Activated CD8-positive, alpha-beta T cell treated with anti-CD3 and anti-CD28 coated beads for 36 hours (primary cell): Measurements from ENCODE around the gene PIK3R6. TPM values are rescaled to one million over a fixed set of nuclear protein-coding genes. Genes with fewer than 3 reads are reported as not detected.

ENCODE experiments used
- ATAC-seq: fragments of 200-7000 bp; cut with Tn5 transposase; one replicate; pipeline ENCODE4 v1.10.0; 2021; ENCODE audit warnings: mild to moderate bottlenecking, moderate library complexity
- CTCF ChIA-PET: fragments of 350-600 bp; sonication (Branson Sonifier 250); formaldehyde crosslinking; loops from one replicate; lab custom pipeline; 2021; ENCODE audit warnings: antibody characterized with exemption; lab: Charles Lee
- POLR2A ChIA-PET: fragments of 350-600 bp; sonication (Branson Sonifier 250); formaldehyde crosslinking; loops from one replicate; lab custom pipeline; 2021; ENCODE audit warnings: antibody characterized with exemption; lab: Charles Lee
- DNase-seq: peaks from one replicate; pipeline ENCODE4 v3.0.0-alpha.2; 2020
- H3K27ac Mint-ChIP-seq: one replicate; pipeline ENCODE4 v1.8.0; 2021; ENCODE audit warnings: mild to moderate bottlenecking, mixed read lengths
- H3K27me3 Mint-ChIP-seq: one replicate; pipeline ENCODE4 v1.8.0; 2021; ENCODE audit warnings: mixed read lengths
- H3K36me3 Mint-ChIP-seq: one replicate; pipeline ENCODE4 v1.8.0; 2021; ENCODE audit warnings: low read depth, mixed read lengths
- H3K4me1 Mint-ChIP-seq: one replicate; pipeline ENCODE4 v1.8.0; 2021; ENCODE audit warnings: low read depth, mixed read lengths
- H3K4me3 Mint-ChIP-seq: one replicate; pipeline ENCODE4 v1.8.0; 2021; ENCODE audit warnings: mild to moderate bottlenecking, moderate library complexity, mixed read lengths
- H3K9me3 Mint-ChIP-seq: one replicate; pipeline ENCODE4 v1.8.0; 2021; ENCODE audit warnings: mixed read lengths
- intact Hi-C: fragments of 100-400 bp; cut with micrococcal nuclease; formaldehyde crosslinking; loops from one replicate; pipeline ENCODE4 v1.10.0; 2022
- total RNA-seq, 2 experiments: library from RNA; stranded (reverse); gene quantifications; one replicate each; pipeline ENCODE4 v1.2.3, GENCODE V29; 2021
- TF ChIP-seq, protein P1 (sequence below): fragments of 200-600 bp; IDR thresholded peaks from one replicate; pipeline ENCODE4 v1.8.0; 2022; ENCODE audit warnings: antibody characterized with exemption, mild to moderate bottlenecking

The PIK3R6 gene
- total RNA-seq, 2 experiments from 2014 or later = 3.8 to 3.9 TPM

DNA sequence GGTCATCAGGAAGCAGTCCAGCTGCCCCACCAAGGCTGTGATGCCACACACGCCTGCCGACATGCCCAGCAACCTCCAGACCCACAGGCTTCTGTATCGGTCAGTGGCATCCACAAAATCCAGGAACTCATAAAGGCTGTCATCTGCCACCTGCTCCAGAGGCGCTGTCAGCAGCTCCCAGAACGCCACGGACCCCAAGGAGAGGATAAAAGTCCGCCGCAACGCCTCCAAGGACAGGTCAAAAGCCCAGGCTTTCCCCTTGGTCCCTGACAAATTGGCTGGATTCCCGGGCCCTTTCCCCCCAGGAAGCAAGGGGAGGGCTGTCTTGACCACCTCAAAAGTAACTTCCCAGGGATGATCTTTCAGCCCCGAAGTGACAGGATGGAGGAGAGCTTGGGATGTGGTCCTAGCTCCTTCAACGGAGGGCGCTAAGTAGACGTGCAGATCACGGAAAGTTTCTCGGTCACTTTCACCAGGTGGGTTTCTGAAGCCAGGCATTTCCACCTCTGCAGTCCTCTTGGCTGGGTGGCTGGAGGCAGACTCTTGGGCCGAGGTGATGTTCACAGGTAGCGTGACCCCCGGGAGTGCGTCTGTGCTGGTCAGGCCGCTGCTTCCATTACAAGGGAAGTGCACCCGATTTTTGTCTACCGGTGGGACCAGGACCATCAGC is 69.2 kb downstream of the PIK3R6 start:
- Mint-ChIP-seq H3K9me3 (no peaks in the 10 kb centered on the region), H3K36me3 (no peaks in the 10 kb centered on the region), H3K4me3 (no peak overlapping the region), H3K27ac (no peak overlapping the region), H3K27me3 (no peaks in the 10 kb centered on the region), H3K4me1 (no peaks in the 10 kb centered on the region)
- ChIA-PET POLR2A (no interaction called here), CTCF (interaction anchor here (1.9 to 4.0 kb wide), 4 partner anchors 13 to 200 kb away, joined by 6 to 20 read pairs (median 10); no protein-coding TSS in a partner anchor)
- intact Hi-C loops = no loop called here
- no peak for ATAC-seq
- TF ChIP-seq, protein P1, sequence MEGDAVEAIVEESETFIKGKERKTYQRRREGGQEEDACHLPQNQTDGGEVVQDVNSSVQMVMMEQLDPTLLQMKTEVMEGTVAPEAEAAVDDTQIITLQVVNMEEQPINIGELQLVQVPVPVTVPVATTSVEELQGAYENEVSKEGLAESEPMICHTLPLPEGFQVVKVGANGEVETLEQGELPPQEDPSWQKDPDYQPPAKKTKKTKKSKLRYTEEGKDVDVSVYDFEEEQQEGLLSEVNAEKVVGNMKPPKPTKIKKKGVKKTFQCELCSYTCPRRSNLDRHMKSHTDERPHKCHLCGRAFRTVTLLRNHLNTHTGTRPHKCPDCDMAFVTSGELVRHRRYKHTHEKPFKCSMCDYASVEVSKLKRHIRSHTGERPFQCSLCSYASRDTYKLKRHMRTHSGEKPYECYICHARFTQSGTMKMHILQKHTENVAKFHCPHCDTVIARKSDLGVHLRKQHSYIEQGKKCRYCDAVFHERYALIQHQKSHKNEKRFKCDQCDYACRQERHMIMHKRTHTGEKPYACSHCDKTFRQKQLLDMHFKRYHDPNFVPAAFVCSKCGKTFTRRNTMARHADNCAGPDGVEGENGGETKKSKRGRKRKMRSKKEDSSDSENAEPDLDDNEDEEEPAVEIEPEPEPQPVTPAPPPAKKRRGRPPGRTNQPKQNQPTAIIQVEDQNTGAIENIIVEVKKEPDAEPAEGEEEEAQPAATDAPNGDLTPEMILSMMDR = no peak
- DNase-seq = no peak

DNA sequence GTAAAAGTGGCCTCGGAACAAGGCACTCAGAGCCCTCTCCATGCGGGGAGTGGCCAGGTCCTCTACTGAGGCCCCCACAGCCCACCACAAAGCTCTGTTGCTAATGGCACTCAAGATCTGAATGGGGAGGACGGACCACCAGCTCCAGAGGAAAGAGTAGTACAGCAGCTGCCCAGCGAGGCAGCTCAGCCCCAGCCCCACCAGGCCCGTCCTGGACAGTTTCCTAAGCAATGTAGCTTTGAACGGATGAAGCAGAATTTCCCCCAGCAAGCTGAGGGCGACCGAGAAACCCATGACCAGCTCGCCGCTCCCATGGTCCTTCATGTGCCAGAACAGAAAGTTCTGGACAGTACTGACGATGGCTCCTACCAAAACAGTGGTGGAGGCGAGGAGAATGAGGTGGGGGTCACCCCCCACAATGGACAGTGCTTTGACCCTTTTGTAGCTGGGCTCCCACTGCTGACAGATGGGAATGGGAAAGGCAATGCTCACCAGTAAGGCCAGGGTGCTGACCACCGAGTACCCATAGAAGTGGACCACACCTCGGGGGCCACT is 69.8 kb downstream of the PIK3R6 start:
- no peak overlapping the region for H3K27ac Mint-ChIP-seq
- no peaks in the 10 kb centered on the region for H3K9me3 Mint-ChIP-seq
- no peaks in the 10 kb centered on the region for H3K36me3 Mint-ChIP-seq
- no peaks in the 10 kb centered on the region for H3K27me3 Mint-ChIP-seq
- H3K4me3 Mint-ChIP-seq = no peak overlapping the region
- ChIA-PET CTCF (interaction anchor here (1.9 to 4.0 kb wide), 4 partner anchors 12 to 200 kb away, joined by 6 to 20 read pairs (median 10); no protein-coding TSS in a partner anchor), POLR2A (no interaction called here)
- intact Hi-C loops = no loop called here
- TF ChIP-seq, protein P1 = no peak
- DNase-seq = no peak
- no peak for ATAC-seq
- H3K4me1 Mint-ChIP-seq = no peaks in the 10 kb centered on the region

DNA sequence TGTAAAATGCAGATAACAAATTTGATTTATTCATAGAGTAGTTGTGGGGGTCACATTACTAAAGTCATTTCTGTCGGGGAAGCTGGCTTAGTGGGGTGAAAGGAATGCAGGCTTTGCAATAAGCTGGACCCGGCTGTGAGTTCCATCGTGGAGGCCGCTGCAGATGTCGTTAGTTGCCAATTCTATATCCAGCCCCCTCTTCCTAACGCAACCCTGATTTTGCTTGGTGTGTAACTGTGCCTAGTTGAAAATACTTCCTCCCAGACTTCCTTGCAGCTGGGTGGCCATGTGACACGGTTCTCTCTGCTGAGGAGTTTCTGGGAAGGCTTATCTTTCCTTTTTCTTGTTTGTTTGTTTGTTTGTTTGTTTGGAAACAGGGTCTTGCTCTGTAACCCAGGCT is 72.8 kb downstream of the PIK3R6 start:
- no peak for ATAC-seq
- H3K27ac Mint-ChIP-seq = no peak overlapping the region
- peaks cover 9% of the 10 kb centered on the region for H3K9me3 Mint-ChIP-seq
- ChIA-PET CTCF (interaction anchor here (1.9 to 2.1 kb wide), 2 partner anchors 9 to 38 kb away, joined by 5 to 11 read pairs; no protein-coding TSS in a partner anchor), POLR2A (no interaction called here)
- no peaks in the 10 kb centered on the region for H3K4me1 Mint-ChIP-seq
- H3K4me3 Mint-ChIP-seq = no peak overlapping the region
- DNase-seq = no peak
- H3K27me3 Mint-ChIP-seq = no peaks in the 10 kb centered on the region
- intact Hi-C loops = no loop called here
- TF ChIP-seq, protein P1 = no peak
- H3K36me3 Mint-ChIP-seq = no peaks in the 10 kb centered on the region

DNA sequence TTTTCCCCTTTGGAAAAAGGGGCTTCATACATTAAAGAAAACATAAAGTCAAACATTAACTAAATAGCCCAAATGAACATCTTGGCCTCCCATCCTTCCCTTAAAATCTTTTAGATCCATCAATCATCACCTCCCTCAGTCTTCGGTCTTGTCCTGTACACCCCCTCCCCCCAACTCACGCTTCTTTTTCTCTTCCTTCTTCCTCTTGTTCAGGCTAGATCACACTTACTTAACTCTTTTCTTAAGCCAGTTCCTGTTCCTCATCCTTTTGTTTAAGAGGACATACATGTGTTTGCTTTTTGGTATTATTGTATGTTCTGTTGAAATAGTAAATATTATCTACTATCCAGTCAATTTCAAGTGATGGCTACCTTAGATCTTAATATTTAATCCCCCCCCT is 73.8 kb downstream of the PIK3R6 start:
- H3K4me1 Mint-ChIP-seq = no peaks in the 10 kb centered on the region
- no peak overlapping the region for H3K27ac Mint-ChIP-seq
- H3K36me3 Mint-ChIP-seq = no peaks in the 10 kb centered on the region
- DNase-seq (no peak), ATAC-seq (no peak)
- H3K9me3 Mint-ChIP-seq = peaks cover 9% of the 10 kb centered on the region
- ChIA-PET POLR2A (interaction anchor here (0.8 kb wide), 1 partner anchor 256 kb away, joined by 3 read pairs; no protein-coding TSS in a partner anchor), CTCF (no interaction called here)
- TF ChIP-seq, protein P1 = no peak
- no peak overlapping the region for H3K4me3 Mint-ChIP-seq
- intact Hi-C loops = no loop called here
- H3K27me3 Mint-ChIP-seq = no peaks in the 10 kb centered on the region

DNA sequence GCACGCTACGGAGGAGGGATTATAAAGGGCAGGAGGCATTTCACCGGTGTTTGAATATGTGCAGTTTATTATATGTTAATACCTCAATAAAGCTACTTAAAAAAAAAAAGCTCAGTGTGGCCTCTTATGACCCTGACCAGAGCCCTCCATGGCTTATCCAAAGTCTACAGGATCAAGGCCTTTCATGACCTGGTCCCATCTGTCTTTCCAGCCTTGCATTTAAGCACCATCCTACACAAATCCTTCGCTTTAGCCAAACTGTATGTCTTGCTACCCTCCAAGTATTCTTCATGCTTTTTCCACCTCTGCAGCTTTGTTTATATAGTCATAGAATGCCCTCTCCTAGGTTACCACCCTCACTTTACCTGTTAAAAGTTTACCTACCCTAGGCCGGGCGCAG is 74.8 kb downstream of the PIK3R6 start:
- Mint-ChIP-seq H3K4me1 (no peaks in the 10 kb centered on the region), H3K4me3 (no peak overlapping the region), H3K9me3 (peaks cover 9% of the 10 kb centered on the region), H3K36me3 (no peaks in the 10 kb centered on the region), H3K27ac (no peak overlapping the region), H3K27me3 (no peaks in the 10 kb centered on the region)
- ChIA-PET CTCF (no interaction called here), POLR2A (interaction anchor here (0.5 kb wide), 1 partner anchor 407 kb away, joined by 3 read pairs; no protein-coding TSS in a partner anchor)
- TF ChIP-seq, protein P1 = no peak
- DNase-seq (no peak), ATAC-seq (no peak)
- intact Hi-C loops = no loop called here
